NCI-H2029 (cell line): ENCODE data around the gene PGM1.

Source experiments
- DNase-seq: peaks from one replicate; lab custom pipeline; 2025; lab: John Stamatoyannopoulos, UW

Gene PGM1

GRCh38 chr1:63665824-63666223, 72.6 kb downstream of the PGM1 start:
- no peak for DNase-seq

- no peak for DNase-seq
Measured at GRCh38 chr1:63668298-63668697, 75.1 kb downstream of the PGM1 start.

GRCh38 chr1:63669151-63669961, 76.1 kb downstream of the PGM1 start:
- DNase-seq, result no peak

DNA sequence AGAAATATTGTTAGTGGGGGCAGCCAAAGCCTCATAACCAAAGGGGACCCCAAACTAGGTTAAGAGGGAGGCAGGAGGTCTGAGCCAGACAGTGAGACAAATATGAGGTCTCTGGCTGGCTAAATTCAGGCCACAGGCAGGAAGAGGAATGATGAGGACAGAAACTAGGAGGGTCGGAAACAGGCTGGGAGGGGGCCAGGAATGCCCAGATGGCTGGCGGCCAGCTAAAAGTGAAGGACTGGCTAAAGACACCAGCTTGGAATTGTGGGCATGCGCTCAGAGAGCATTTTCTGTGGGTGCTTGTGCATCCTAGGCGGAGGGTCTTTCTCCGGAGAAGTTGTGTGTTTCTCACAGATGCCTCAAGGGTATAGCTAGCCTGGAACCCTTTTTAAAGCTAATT, 77.0 kb downstream of the PGM1 start:
- no peak for DNase-seq

- DNase-seq, result no peak
Measured at GRCh38 chr1:63671514-63671913, 78.3 kb downstream of the PGM1 start.

DNA sequence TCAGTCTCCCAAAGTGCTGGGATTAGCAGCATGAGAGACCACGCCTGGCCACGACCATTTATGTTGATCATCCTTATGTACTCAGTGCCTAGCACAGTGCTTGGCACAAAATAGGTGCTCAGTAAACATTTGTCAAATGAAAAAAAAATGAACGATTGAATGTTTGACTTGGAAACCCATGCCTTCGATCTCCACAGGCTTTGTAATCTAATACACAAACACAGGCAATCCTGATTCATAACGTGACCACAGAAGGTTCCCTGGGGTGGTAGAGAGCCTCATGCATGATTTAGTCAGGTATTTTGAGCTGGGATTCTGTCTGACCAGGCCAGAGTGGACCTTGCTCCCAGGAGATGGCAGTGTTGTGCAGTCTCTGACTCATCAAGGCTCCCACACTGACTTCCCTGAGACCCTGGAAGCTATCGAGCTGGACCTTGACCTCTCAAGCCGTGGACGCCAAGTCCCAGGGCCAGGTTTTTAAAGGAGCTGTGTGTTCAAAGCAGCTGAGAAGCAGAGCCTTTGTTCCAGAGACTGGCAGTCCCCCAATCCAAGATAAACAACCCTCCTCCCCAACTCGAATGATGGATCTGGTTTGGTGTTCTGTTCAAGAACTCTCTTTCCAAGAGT, 81.1 kb downstream of the PGM1 start:
- DNase-seq, result peak; percentile 77

DNA sequence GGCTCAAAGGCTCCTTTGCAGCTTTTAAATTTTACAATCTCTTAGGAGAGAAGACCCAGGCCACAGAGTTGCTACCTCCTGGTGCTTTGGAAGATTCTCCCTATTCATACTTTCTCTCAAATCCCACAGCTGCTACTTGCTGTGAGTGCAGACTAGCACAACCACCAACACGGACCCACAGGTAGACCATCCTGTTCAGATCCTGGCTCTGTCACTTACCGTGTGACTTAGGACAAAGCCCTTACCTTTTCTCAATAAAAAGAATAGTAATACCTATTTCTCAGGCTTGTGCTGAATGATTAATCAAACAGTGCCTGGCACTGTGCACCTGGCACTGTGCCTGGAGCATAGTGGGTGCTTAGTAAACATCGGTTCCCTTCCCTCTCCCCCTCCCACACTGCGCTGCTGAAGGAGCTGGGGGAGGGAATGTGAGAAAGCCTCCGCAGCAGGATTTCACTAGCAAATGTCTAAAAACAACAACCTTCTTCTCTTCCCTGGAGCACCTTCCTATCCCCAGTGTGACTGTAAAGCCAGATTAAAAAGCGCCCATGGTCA, 81.7 kb downstream of the PGM1 start:
- DNase-seq, result no peak

DNA sequence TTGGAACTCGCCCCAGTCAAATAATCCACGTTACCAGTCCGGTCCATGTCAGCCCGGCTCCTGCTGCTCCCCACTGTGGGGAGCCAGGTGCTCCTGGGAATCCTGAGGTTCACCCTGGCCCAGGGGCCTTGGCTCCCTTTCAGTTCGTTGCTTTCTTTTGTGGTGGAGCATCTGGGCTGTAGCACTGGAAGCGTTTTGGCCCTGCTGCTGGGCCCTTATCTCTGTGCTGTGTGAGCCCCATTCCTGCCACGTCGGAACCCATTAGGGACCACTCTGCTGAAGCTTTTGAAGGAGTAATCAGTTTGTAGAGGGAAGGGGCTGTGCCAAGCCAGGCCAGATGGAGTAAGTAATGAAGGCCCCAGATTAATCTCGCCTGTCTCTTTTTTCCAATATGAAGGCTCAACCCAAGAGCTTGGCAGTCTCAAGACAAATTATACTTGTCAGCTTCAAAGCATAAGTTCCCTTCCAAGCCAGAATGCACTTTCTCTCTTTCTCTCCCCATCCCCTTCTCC, 82.3 kb downstream of the PGM1 start:
- no peak for DNase-seq

DNA sequence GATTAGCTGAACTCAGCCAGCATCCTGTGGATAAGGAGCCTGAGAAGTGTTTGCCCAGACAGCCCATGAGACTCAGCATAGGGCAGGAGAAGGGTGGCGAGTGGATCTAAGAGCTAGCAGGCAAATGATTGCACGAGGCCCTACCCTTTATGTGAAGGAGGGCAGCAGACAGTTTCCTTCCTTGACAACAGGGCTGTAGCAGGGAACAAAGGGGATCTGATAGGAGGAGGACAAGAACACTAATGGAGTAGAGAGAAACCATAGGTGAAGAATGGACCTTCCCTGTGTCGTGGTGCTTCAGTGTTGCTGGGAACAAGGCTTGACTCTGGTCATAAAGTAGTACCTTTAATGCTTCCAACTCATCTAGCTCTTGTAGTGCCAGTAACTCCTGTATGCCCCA, 84.3 kb downstream of the PGM1 start:
- DNase-seq, result no peak

- no peak for DNase-seq
Measured at GRCh38 chr1:63678200-63678599, 85.0 kb downstream of the PGM1 start.

DNA sequence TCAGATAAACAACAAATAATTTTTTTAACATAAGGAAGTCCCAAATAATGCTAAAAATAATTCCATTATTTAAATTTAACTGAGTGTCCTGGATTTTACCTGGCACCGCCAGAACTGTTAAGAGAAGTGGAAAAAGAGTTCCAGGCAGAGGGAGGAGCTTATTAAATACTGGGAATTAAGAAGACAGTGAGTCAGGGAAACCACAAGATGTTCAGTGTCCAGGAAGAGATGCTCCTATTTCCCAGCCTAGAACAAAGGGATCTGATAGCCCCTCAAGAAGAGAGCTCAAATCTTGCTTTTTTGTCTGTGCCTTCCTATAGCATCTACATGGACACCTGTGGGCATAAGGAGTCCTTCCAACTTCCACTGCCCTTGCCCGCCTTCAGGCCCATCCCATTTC, 85.9 kb downstream of the PGM1 start:
- DNase-seq, result no peak

- DNase-seq, result no peak
Measured at GRCh38 chr1:63679589-63679988, 86.4 kb downstream of the PGM1 start.

GRCh38 chr1:63682936-63683335, 89.7 kb downstream of the PGM1 start:
- no peak for DNase-seq

- no peak for DNase-seq
Measured at GRCh38 chr1:63683759-63684158, 90.5 kb downstream of the PGM1 start.

GRCh38 chr1:63686696-63687095, 93.5 kb downstream of the PGM1 start:
- no peak for DNase-seq

- DNase-seq, result no peak
Measured at GRCh38 chr1:63688302-63688890, 95.2 kb downstream of the PGM1 start.

- DNase-seq, result no peak
Measured at GRCh38 chr1:63690966-63691700, 97.9 kb downstream of the PGM1 start.

DNA sequence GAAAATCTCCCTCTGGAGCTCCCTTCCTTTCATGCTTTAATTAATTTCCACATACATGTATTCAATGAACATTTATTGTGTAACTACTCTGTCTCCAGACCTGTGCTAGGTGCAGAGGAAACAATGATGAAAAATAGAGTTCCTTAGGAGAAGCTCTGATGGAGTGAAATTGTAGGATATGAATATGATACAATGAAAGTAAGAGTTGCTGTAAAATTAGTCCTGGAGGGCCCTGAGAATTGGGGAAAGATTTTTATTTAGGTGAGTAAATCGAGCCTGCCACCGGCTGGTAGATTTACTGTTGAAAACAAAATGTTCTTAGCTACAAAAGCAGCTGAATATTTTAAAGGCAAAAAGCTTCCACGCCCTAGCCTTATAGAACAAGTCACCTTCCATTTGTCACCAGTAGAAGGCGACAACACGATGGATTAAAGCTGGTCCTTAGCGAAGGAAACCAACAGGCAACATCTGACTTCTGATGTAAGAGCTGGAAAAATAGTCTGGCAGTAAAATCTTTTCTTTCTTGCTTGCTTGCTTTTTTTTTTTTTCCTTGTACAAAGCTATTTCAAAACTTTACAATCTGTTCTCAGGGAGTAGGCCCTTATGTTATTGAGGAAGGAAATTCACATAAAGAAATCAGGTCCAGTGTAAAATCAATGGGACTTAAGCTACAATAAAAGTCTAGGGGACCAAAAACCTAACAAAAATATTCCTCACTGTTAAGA, 98.7 kb downstream of the PGM1 start:
- DNase-seq, result peak; percentile 90

DNA sequence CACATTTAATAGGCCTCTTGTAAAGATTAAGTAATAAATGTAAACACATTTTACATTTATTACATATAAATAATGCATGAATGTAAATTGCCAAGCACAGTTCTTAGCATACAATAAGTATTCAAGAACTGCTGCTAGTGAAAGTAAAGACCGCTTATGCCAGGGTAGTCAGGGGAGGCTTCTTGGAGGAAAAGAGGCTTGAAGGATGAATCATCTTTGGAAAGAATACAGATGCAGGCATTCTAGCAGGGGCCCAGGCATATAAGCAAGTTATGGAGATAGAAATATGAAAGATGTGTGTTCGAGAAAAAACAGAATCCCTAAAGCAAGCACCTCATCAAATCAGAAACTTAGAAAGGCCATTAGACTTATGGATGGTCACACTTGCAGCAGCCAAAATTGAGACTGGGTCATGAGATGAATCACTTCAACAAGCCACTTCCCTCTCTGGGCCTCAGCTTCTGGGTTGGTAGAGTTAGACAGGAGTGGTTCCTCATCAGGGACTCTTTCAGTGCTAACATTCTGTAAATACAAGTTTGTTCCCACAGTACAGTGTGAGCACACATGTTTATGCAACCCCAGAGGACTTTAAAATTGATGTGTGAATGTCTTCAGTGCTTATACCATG, 100.8 kb downstream of the PGM1 start:
- DNase-seq, result no peak

DNA sequence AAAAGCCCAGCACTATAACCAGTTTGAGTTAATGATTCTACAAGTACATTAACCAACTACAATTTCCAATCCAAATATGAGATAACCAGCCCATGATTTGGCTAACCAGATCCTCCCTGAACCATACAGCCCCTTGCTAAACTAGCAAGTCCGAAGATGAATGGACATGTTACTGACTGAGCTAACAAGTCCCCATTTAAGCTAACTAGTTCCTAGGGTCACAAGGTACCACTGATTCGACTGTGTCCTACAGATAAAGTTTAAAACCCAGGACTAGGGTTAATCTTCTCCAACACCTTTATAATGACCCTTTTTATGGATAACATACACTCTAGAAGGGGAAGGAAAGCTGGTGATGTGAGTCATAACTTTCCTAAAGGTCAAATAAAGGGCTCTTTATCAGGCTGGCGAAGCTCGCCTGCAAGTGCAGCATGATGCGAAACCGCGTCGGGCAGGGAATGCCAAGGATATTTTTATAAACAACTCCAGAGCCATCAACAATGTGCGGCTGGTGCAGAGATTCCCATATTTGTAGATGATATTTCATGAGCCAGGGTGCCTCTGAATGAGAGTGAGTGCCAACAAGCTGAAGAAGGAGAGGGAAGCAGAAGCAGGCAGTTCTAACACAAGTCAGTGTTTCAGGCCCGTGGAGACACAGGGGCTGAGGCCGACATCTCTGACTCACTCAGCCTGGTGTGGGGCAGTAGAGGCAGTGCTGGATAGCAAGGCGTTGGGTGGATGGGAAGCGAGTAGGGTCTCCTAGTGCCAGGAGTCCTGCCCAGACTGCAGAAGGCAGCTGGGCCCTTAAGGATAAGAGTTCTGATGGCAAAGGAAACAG, 105.0 kb downstream of the PGM1 start:
- no peak for DNase-seq
